ENCODE measurements around the gene GALK1. TPM values are rescaled to one million over a fixed set of nuclear protein-coding genes. Genes with fewer than 3 reads are reported as not detected.
A peak's percentile ranks its signal among the peaks of the same experiment; 100 is the strongest.

Gene GALK1
- total and polyA plus RNA-seq, 9 of the 15 experiments (the other 6 are each of a cell fraction or from before 2014, with no cell fraction given): 0.45 to 51.6 (median 17.4) TPM

- TF ChIP-seq WHSC1 (IDR thresholded peaks at IDR 0.05; ENCODE audit: low read length) (no peak), ZC3H4 (CRISPR knock-in tag; IDR thresholded peaks at IDR 0.05; ENCODE audit: borderline replicate concordance) (peak; percentile 95), NEUROD1 (IDR thresholded peaks at IDR 0.05; ENCODE audit: borderline replicate concordance, low read depth, low read length, partially characterized antibody) (no peak), ZNF589 (CRISPR knock-in tag; IDR thresholded peaks at IDR 0.05; ENCODE audit: low read depth) (no peak), MAFF (IDR thresholded peaks at IDR 0.05; ENCODE audit: low read length) (peak; percentile 77), GTF3C2 (IDR thresholded peaks at IDR 0.05; ENCODE audit: borderline replicate concordance, extremely low read depth, insufficient read length) (no peak), POLR2AphosphoS2 (IDR thresholded peaks at IDR 0.05; ENCODE audit: low read length) (peak; percentile 99), ZNF24 (IDR thresholded peaks at IDR 0.05) (no peak; the same call in 1 of the 2 replicates), MYC (IDR thresholded peaks at IDR 0.05; ENCODE audit: low read depth, low read length) (no peak), MYC (CRISPR knock-in tag; IDR thresholded peaks at IDR 0.05; ENCODE audit: borderline replicate concordance, low read depth) (no peak; the same call in none of the 2 replicates), NFXL1 (CRISPR knock-in tag; IDR thresholded peaks at IDR 0.05) (peak; percentile 89), ATF6 (CRISPR knock-in tag; IDR thresholded peaks at IDR 0.05) (no peak), RBM14 (IDR thresholded peaks at IDR 0.05; ENCODE audit: borderline replicate concordance, insufficient read depth, low read depth, low read length) (no peak), CTCF (IDR thresholded peaks at IDR 0.05 in 2 of 3, conservative IDR thresholded peaks at IDR 0.05 in 1 of 3; ENCODE audit: insufficient read depth in 2 of 3, low read depth in 1 of 3, low read length in 3 of 3) (no peak), SETDB1 (IDR thresholded peaks at IDR 0.05; ENCODE audit: low read length) (no peak), GTF2E2 (tag; IDR thresholded peaks at IDR 0.05) (peak; percentile 83; the same call in 1 of the 2 replicates), ZNF253 (CRISPR knock-in tag; conservative IDR thresholded peaks at IDR 0.05) (peak; percentile 24), HNRNPK (IDR thresholded peaks at IDR 0.05; ENCODE audit: low read depth, low read length, poor library complexity, severe bottlenecking) (no peak), DMBX1 (CRISPR knock-in tag; IDR thresholded peaks at IDR 0.05; ENCODE audit: borderline replicate concordance) (no peak), TCF15 (CRISPR knock-in tag; IDR thresholded peaks at IDR 0.05) (0 out of 2 replicates have a peak, but pooled peaks have one; percentile 19)
Observed at GRCh38 chr17:75776386-75777295, 11.6 kb upstream of the GALK1 start (continued).

Data from K562 (cell line).